Panc1 (cell line): ENCODE measurements around the gene RAB11FIP3. TPM values are rescaled to one million over a fixed set of nuclear protein-coding genes. Genes with fewer than 3 reads are reported as not detected.

Source experiments
- ATAC-seq: fragments of 200-7000 bp; cut with Tn5 transposase; 2 replicates; pipeline ENCODE4 v1.9.1; 2020; ENCODE audit warnings: mild to moderate bottlenecking, moderate library complexity
- BruUV-seq: library from RNA; stranded (reverse); fragments of 400-500 nt; replicated peaks from 2 replicates; lab custom pipeline; 2021; lab: Mats Ljungman, UMichigan
- CTCF ChIA-PET: fragments of 300-600 bp; sonication (Branson Sonifier 250); formaldehyde crosslinking; loops from one replicate; lab custom pipeline; 2022; ENCODE audit warnings: antibody characterized with exemption; lab: Charles Lee
- POLR2A ChIA-PET: fragments of 300-600 bp; sonication (Branson Sonifier 250); formaldehyde crosslinking; loops from one replicate; lab custom pipeline; 2022; ENCODE audit warnings: antibody characterized with exemption; lab: Charles Lee
- DNase-seq: peaks from one replicate; pipeline ENCODE4 v3.0.0-alpha.2; 2010; ENCODE audit warnings: low read depth, low spot score
- H3K27ac ChIP-seq: 2 replicates; pipeline ENCODE4 v1.5.1; 2011; ENCODE audit warnings: mild to moderate bottlenecking, low read length, inconsistent platforms
- H3K27me3 ChIP-seq: fragments of 200-500 bp; sonication (Bioruptor generic); 2 replicates; pipeline ENCODE4 v1.6.0; 2014; ENCODE audit warnings: low read length, inconsistent platforms; ENCODE audit not compliant: control insufficient read depth, insufficient read depth
- H3K36me3 ChIP-seq: fragments of 200-500 bp; sonication (Bioruptor generic); 2 replicates; pipeline ENCODE4 v1.5.1; 2014; ENCODE audit warnings: inconsistent platforms, mild to moderate bottlenecking, low read length, moderate library complexity; ENCODE audit not compliant: control insufficient read depth, insufficient read depth
- H3K4me1 ChIP-seq: 2 replicates; pipeline ENCODE4 v1.5.1; 2011; ENCODE audit warnings: inconsistent platforms, mild to moderate bottlenecking, low read length, moderate library complexity; ENCODE audit not compliant: control insufficient read depth, insufficient read depth
- H3K4me3 ChIP-seq, 2 experiments: 2 replicates each; pipeline ENCODE4 v1.5.1; 2011 to 2012; ENCODE audit warnings: low read depth in 2 of 2, low read length in 2 of 2, mild to moderate bottlenecking in 2 of 2, inconsistent platforms in 1 of 2, moderate library complexity in 1 of 2
- H3K9me3 ChIP-seq: fragments of 200-500 bp; sonication (Bioruptor generic); 2 replicates; pipeline ENCODE4 v1.5.1; 2014; ENCODE audit warnings: low read depth, mild to moderate bottlenecking, inconsistent platforms, low read length, moderate library complexity; ENCODE audit not compliant: control insufficient read depth, insufficient read depth
- CTCF ChIP-seq: fragments of 450-650 bp; IDR thresholded peaks from 2 replicates; pipeline ENCODE4 v1.5.1; 2017; ENCODE audit warnings: mild to moderate bottlenecking
- POLR2AphosphoS5 ChIP-seq: IDR thresholded peaks from 2 replicates; pipeline ENCODE4 v1.6.1; 2012; ENCODE audit warnings: mild to moderate bottlenecking, low read depth, low read length, moderate library complexity
- REST ChIP-seq, 2 experiments: IDR thresholded peaks; 2 replicates each; pipeline ENCODE4 v1.6.1; 2011 to 2012; ENCODE audit warnings: low read depth in 2 of 2, control low read depth in 1 of 2, low read length in 1 of 2, mild to moderate bottlenecking in 1 of 2, moderate library complexity in 1 of 2; ENCODE audit not compliant: insufficient read depth in 1 of 2
- SIN3A ChIP-seq: IDR thresholded peaks from 2 replicates; pipeline ENCODE4 v1.6.1; 2012; ENCODE audit warnings: low read depth, mild to moderate bottlenecking, low read length, moderate library complexity, borderline replicate concordance; ENCODE audit not compliant: insufficient read depth
- TCF7L2 ChIP-seq: IDR thresholded peaks from 2 replicates; pipeline ENCODE4 v1.6.1; 2011; ENCODE audit warnings: mild to moderate bottlenecking, low read depth, low read length, inconsistent platforms
- in situ Hi-C: cut with HindIII; loops from 2 replicates; pipeline ENCODE4 v1.10.0; 2016; ENCODE audit warnings: low sequenced_read_pairs, low pct_unique_long_range_greater_than_20kb
- intact Hi-C: fragments of 100-400 bp; cut with micrococcal nuclease; formaldehyde crosslinking; loops from one replicate; pipeline ENCODE4 v1.10.0; 2022; ENCODE audit not compliant: unreplicated experiment
- total RNA-seq: library from RNA; stranded (reverse); gene quantifications from one replicate; pipeline ENCODE4 v1.2.1, GENCODE V29; 2021; ENCODE audit not compliant: unreplicated experiment

The RAB11FIP3 gene
- total RNA-seq, 1 experiment from 2014 or later, result 57.3 TPM

GRCh38 chr16:559411-560203, 134.2 kb downstream of the RAB11FIP3 start:
- peak; percentile 38 for ATAC-seq
- intact Hi-C loops (no loop called here), in situ Hi-C loops (no loop called here)
- H3K4me3 ChIP-seq, result no peak overlapping the region
- no peak for DNase-seq
- H3K36me3 ChIP-seq, result no peaks in the 10 kb centered on the region
- no peak for TF ChIP-seq REST (IDR thresholded peaks at IDR 0.05; ENCODE audit: insufficient read depth in 1 of 2, low read depth in 2 of 2, low read length in 1 of 2)
- no peak for TF ChIP-seq SIN3A
- TF ChIP-seq CTCF, result no peak
- no peak for TF ChIP-seq TCF7L2
- no peak for TF ChIP-seq POLR2AphosphoS5
- peaks cover 32% of the 10 kb centered on the region for H3K4me1 ChIP-seq
- ChIA-PET CTCF (no interaction called here), POLR2A (no interaction called here)
- no TSS peak for BruUV-seq
- no peaks in the 10 kb centered on the region for H3K27me3 ChIP-seq
- H3K27ac ChIP-seq, result no peak overlapping the region
- H3K9me3 ChIP-seq, result no peaks in the 10 kb centered on the region

- Histone ChIP-seq H3K36me3 (no peaks in the 10 kb centered on the region), H3K27me3 (no peaks in the 10 kb centered on the region), H3K4me3 (peak within 1 kb of the TSS; percentile 18 to 25; a peak in 3 of 4 replicates), H3K4me1 (peaks cover 36% of the 10 kb centered on the region), H3K27ac (no peak within 1 kb of the TSS), H3K9me3 (no peaks in the 10 kb centered on the region)
- intact Hi-C loops, result no loop called here
- BruUV-seq, result no TSS peak
- ChIA-PET POLR2A (no interaction called here), CTCF (no interaction called here)
- ATAC-seq (no peak), DNase-seq (no peak)
- in situ Hi-C loops, result no loop called here
- TF ChIP-seq REST (IDR thresholded peaks at IDR 0.05; ENCODE audit: insufficient read depth in 1 of 2, low read depth in 2 of 2, low read length in 1 of 2) (no peak), SIN3A (no peak), TCF7L2 (no peak), POLR2AphosphoS5 (no peak), CTCF (no peak)
Observed at GRCh38 chr16:560204-560700, 134.8 kb downstream of the RAB11FIP3 start, which contains the start of gene PRR35. PRR35 (plus strand) TSS chr16:560394; CDS start chr16:563295, 2,901 bp downstream.
